Activated naive CD8-positive, alpha-beta T cell treated with anti-CD3 and anti-CD28 coated beads for 36 hours (primary cell): ENCODE results near the gene FAM50B. TPM values are rescaled to one million over a fixed set of nuclear protein-coding genes. Genes with fewer than 3 reads are reported as not detected.

ENCODE experiments used
- total RNA-seq, 2 experiments: library from RNA; stranded (reverse); gene quantifications; one replicate each; pipeline ENCODE4 v1.2.3, GENCODE V29; 2021

FAM50B gene
- total RNA-seq, 2 experiments from 2014 or later = 8.7 TPM

Other genes with a start within 250 kb of the FAM50B start
- under 1 TPM in 1 of 2 experiments, not detected in 1; 0.18 TPM for gene PXDC1, start 97.7 kb upstream of the FAM50B start, total RNA-seq
- gene FAM217A, start 229.8 kb downstream of the FAM50B start, total RNA-seq = not detected